HL-60 (cell line): ENCODE measurements around the gene IL17C.

Experiments
- GABPA ChIP-seq: IDR thresholded peaks from 2 replicates; pipeline ENCODE4 v1.6.1; 2012; ENCODE audit warnings: low read depth
- POLR2AphosphoS5 ChIP-seq: IDR thresholded peaks from 2 replicates; pipeline ENCODE4 v1.6.1; 2012; ENCODE audit warnings: low read depth
- TF ChIP-seq, protein P1 (sequence below): IDR thresholded peaks from one replicate; pipeline ENCODE4 v1.5.1; 2011; ENCODE audit warnings: low read length, control low read depth, inconsistent platforms; ENCODE audit not compliant: insufficient read depth
- TF ChIP-seq, protein P2 (sequence below): IDR thresholded peaks from 2 replicates; pipeline ENCODE4 v1.6.1; 2012; ENCODE audit warnings: low read depth; ENCODE audit not compliant: insufficient replicate concordance

DNA sequence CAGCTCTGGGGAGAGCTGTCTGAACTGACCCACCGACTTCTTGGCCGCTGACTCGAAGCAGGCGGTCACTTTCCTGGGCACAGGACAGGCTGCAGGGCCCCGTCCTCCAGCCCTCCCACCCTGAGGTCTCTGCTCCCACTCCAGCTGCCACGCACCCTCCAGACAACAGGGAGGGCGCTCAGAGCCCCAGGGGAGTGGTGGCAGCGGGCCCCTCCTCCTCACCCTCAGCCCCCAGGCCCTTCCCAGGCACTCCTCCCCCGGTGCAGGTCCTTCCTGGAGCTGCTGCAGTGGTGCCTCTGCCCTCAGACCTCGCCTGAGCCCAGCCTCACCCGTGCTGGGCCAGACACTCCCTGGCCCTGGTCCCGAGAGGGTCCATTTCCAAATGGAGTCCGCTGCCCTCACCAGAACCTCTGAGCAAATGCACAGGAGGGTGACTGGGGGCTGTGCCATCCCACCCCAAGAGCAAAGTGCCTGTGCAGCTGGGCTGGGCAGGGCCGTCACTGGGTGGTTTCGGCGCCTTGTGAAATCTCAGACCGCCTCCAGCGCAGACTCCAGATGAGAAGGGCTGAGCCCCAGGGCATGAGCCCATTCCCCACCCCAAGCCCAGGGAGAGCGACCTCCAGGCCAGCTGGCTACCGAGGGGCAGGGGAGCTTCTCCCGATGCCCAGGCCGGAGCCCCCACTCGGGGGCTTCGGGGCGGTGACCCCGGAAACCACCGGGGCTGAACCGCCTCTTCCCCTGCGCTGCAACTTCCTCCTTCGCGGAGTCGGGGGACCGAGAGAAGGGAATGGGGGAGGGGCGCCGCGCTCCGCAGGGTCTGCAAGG, 11.8 kb downstream of the IL17C start:
- TF ChIP-seq, protein P1, sequence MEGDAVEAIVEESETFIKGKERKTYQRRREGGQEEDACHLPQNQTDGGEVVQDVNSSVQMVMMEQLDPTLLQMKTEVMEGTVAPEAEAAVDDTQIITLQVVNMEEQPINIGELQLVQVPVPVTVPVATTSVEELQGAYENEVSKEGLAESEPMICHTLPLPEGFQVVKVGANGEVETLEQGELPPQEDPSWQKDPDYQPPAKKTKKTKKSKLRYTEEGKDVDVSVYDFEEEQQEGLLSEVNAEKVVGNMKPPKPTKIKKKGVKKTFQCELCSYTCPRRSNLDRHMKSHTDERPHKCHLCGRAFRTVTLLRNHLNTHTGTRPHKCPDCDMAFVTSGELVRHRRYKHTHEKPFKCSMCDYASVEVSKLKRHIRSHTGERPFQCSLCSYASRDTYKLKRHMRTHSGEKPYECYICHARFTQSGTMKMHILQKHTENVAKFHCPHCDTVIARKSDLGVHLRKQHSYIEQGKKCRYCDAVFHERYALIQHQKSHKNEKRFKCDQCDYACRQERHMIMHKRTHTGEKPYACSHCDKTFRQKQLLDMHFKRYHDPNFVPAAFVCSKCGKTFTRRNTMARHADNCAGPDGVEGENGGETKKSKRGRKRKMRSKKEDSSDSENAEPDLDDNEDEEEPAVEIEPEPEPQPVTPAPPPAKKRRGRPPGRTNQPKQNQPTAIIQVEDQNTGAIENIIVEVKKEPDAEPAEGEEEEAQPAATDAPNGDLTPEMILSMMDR = no peak
- TF ChIP-seq GABPA (no peak), POLR2AphosphoS5 (0 out of 2 replicates have a peak, but pooled peaks have one; percentile 20)
- TF ChIP-seq, protein P2, sequence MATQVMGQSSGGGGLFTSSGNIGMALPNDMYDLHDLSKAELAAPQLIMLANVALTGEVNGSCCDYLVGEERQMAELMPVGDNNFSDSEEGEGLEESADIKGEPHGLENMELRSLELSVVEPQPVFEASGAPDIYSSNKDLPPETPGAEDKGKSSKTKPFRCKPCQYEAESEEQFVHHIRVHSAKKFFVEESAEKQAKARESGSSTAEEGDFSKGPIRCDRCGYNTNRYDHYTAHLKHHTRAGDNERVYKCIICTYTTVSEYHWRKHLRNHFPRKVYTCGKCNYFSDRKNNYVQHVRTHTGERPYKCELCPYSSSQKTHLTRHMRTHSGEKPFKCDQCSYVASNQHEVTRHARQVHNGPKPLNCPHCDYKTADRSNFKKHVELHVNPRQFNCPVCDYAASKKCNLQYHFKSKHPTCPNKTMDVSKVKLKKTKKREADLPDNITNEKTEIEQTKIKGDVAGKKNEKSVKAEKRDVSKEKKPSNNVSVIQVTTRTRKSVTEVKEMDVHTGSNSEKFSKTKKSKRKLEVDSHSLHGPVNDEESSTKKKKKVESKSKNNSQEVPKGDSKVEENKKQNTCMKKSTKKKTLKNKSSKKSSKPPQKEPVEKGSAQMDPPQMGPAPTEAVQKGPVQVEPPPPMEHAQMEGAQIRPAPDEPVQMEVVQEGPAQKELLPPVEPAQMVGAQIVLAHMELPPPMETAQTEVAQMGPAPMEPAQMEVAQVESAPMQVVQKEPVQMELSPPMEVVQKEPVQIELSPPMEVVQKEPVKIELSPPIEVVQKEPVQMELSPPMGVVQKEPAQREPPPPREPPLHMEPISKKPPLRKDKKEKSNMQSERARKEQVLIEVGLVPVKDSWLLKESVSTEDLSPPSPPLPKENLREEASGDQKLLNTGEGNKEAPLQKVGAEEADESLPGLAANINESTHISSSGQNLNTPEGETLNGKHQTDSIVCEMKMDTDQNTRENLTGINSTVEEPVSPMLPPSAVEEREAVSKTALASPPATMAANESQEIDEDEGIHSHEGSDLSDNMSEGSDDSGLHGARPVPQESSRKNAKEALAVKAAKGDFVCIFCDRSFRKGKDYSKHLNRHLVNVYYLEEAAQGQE = no peak
